SH-SY5Y (cell line): ENCODE measurements around the gene NAGS.

Experiments used
- GATA2 ChIP-seq: IDR thresholded peaks from 2 replicates; pipeline ENCODE4 v1.6.1; 2011; ENCODE audit warnings: mild to moderate bottlenecking, low read depth, low read length
- GATA3 ChIP-seq: IDR thresholded peaks from 2 replicates; pipeline ENCODE4 v1.6.1; 2011; ENCODE audit warnings: low read depth, mild to moderate bottlenecking, low read length, moderate library complexity

GRCh38 chr17:44014437-44015172 lies 10.2 kb downstream of the NAGS start, which contains the start of gene TMEM101:
- TF ChIP-seq GATA2 (0 out of 2 replicates have a peak, but pooled peaks have one; percentile 13), GATA3 (no peak)
